Mucosa of descending colon (tissue), 3 donors: ENCODE data around the gene R3HDM4. TPM values are rescaled to one million over a fixed set of nuclear protein-coding genes. Genes with fewer than 3 reads are reported as not detected.

Source experiments
- ATAC-seq: fragments of 200-7000 bp; cut with Tn5 transposase; one replicate; pipeline ENCODE4 v1.9.1; 2020; ENCODE audit warnings: mild to moderate bottlenecking, moderate library complexity
- DNase-seq, 3 donors: peaks; one replicate each; pipeline ENCODE4 v3.0.0-alpha.2; 2020
- H3K36me3 ChIP-seq: fragments of 200-600 bp; one replicate; pipeline ENCODE4 v1.8.0; 2021; ENCODE audit warnings: low read depth, mild to moderate bottlenecking
- H3K4me1 ChIP-seq: fragments of 200-600 bp; one replicate; pipeline ENCODE4 v1.8.0; 2021; ENCODE audit warnings: low read depth, mild to moderate bottlenecking
- H3K4me3 ChIP-seq: fragments of 200-600 bp; one replicate; pipeline ENCODE4 v1.8.0; 2021; ENCODE audit warnings: mild to moderate bottlenecking
- H3K9me3 ChIP-seq: fragments of 200-600 bp; one replicate; pipeline ENCODE4 v1.8.0; 2021; ENCODE audit warnings: mild to moderate bottlenecking
- CTCF ChIP-seq: fragments of 200-600 bp; IDR thresholded peaks from one replicate; pipeline ENCODE4 v1.8.0; 2022; ENCODE audit warnings: antibody characterized with exemption, mild to moderate bottlenecking
- intact Hi-C, 2 donors: fragments of 100-400 bp; cut with DNase I in 1 of 2; cut with micrococcal nuclease in 1 of 2; formaldehyde crosslinking; loops; one replicate each; pipeline versions ENCODE4 v1.11.0 to v1.11.1; 2022; cut with DNase I, micrococcal nuclease
- total RNA-seq, 3 donors: library from RNA; stranded (reverse); fragmentation: NEBNext Ultra II Directional in 2 of 3; extraction: Animal tissue kit (Norgen Biotek cat#: 25700) in 2 of 3; gene quantifications; one replicate each; pipeline versions ENCODE4 v1.2.1 to v1.2.4, GENCODE V29; 2021 to 2023
- donor health status: DM: no; HTN: no; CAD: no; lungs with moderate emphysema.
- donor health status: DM: no; HTN: no; CAD: no.
- donor health status: DM: no; HTN: yes; CAD: no.

R3HDM4 gene
- total RNA-seq, 3 donors from 2014 or later = 52.6 to 62.6 (median 54.8) TPM

- intact Hi-C loops = no loop called here
- Histone ChIP-seq H3K4me1 (peaks cover 27% of the 10 kb centered on the region), H3K4me3 (no peak overlapping the region), H3K36me3 (no peaks in the 10 kb centered on the region), H3K9me3 (no peaks in the 10 kb centered on the region)
- TF ChIP-seq CTCF = no peak
- DNase-seq (no peak), ATAC-seq (no peak)
These were observed 26.4 kb upstream of the R3HDM4 start for GRCh38 chr19:939439-939838.

- DNase-seq (no peak), ATAC-seq (no peak)
- TF ChIP-seq CTCF = no peak
These were observed 25.4 kb upstream of the R3HDM4 start for GRCh38 chr19:938233-938923.

GRCh38 chr19:937259-937694 is 24.3 kb upstream of the R3HDM4 start:
- no peak for DNase-seq

More at GRCh38 chr19:938233-938923, 25.4 kb upstream of the R3HDM4 start:
- no peaks in the 10 kb centered on the region for H3K36me3 ChIP-seq
- H3K4me1 ChIP-seq = peaks cover 38% of the 10 kb centered on the region
- no peaks in the 10 kb centered on the region for H3K9me3 ChIP-seq
- H3K4me3 ChIP-seq = no peak overlapping the region
- intact Hi-C loops = no loop called here

GRCh38 chr19:936175-936546 is 23.1 kb upstream of the R3HDM4 start:
- no peak for ATAC-seq
- intact Hi-C loops = no loop called here
- H3K36me3 ChIP-seq = no peaks in the 10 kb centered on the region
- no peak for DNase-seq
- H3K4me3 ChIP-seq = no peak overlapping the region
- TF ChIP-seq CTCF = no peak
- H3K9me3 ChIP-seq = no peaks in the 10 kb centered on the region
- H3K4me1 ChIP-seq = peaks cover 37% of the 10 kb centered on the region

More at GRCh38 chr19:937259-937694, 24.3 kb upstream of the R3HDM4 start:
- H3K9me3 ChIP-seq = no peaks in the 10 kb centered on the region
- peaks cover 48% of the 10 kb centered on the region for H3K4me1 ChIP-seq
- intact Hi-C loops = no loop called here
- TF ChIP-seq CTCF = no peak
- no peaks in the 10 kb centered on the region for H3K36me3 ChIP-seq
- H3K4me3 ChIP-seq = no peak overlapping the region
- ATAC-seq = no peak

- no peaks in the 10 kb centered on the region for H3K9me3 ChIP-seq
- no peak for TF ChIP-seq CTCF
- H3K4me1 ChIP-seq = peaks cover 29% of the 10 kb centered on the region
- DNase-seq (peak; percentile 85 to 91 (median 91)), ATAC-seq (peak; percentile 94)
- intact Hi-C loops = no loop called here
- H3K36me3 ChIP-seq = no peaks in the 10 kb centered on the region
- H3K4me3 ChIP-seq = no peak overlapping the region
These were observed 22.0 kb upstream of the R3HDM4 start for GRCh38 chr19:934865-935479.
